ENCODE measurements around the gene FHL2.

FHL2 gene

GRCh38 chr2:105378921-105379383 lies 19.9 kb downstream of the FHL2 start:
- no peak for DNase-seq (ENCODE audit: low spot score)

GRCh38 chr2:105378276-105378840 lies 20.5 kb downstream of the FHL2 start:
- DNase-seq (ENCODE audit: low spot score): no peak

- no peak for DNase-seq (ENCODE audit: low spot score)
Observed at GRCh38 chr2:105377871-105378270, 21.0 kb downstream of the FHL2 start.

GRCh38 chr2:105376789-105377240 lies 22.0 kb downstream of the FHL2 start:
- no peak for DNase-seq (ENCODE audit: low spot score)

- no peak for DNase-seq (ENCODE audit: low spot score)
Observed at GRCh38 chr2:105376010-105376409, 22.8 kb downstream of the FHL2 start.

GRCh38 chr2:105375001-105375561 lies 23.8 kb downstream of the FHL2 start:
- no peak for DNase-seq (ENCODE audit: low spot score)

- no peak for DNase-seq (ENCODE audit: low spot score)
Observed at GRCh38 chr2:105373895-105374401, 24.9 kb downstream of the FHL2 start.

- DNase-seq (ENCODE audit: low spot score): no peak
Observed at GRCh38 chr2:105373344-105373781, 25.5 kb downstream of the FHL2 start.

- no peak for DNase-seq (ENCODE audit: low spot score)
Observed at GRCh38 chr2:105371810-105372209, 27.0 kb downstream of the FHL2 start.

- DNase-seq (ENCODE audit: low spot score): no peak
Observed at GRCh38 chr2:105371156-105371555, 27.7 kb downstream of the FHL2 start.

GRCh38 chr2:105369777-105370690 lies 28.8 kb downstream of the FHL2 start:
- DNase-seq (ENCODE audit: low spot score): peak; percentile 53

GRCh38 chr2:105368759-105369408 lies 30.0 kb downstream of the FHL2 start:
- no peak for DNase-seq (ENCODE audit: low spot score)

- no peak for DNase-seq (ENCODE audit: low spot score)
Observed at GRCh38 chr2:105365206-105365605, 33.6 kb downstream of the FHL2 start.

- DNase-seq (ENCODE audit: low spot score): no peak
Observed at GRCh38 chr2:105364436-105365139, 34.3 kb downstream of the FHL2 start.

GRCh38 chr2:105362862-105363591 lies 35.8 kb downstream of the FHL2 start:
- no peak for DNase-seq (ENCODE audit: low spot score)

- DNase-seq (ENCODE audit: low spot score): no peak
Observed at GRCh38 chr2:105361102-105361889, 37.6 kb downstream of the FHL2 start.

- no peak for DNase-seq (ENCODE audit: low spot score)
Observed at GRCh38 chr2:105358593-105358992, 40.3 kb downstream of the FHL2 start.

GRCh38 chr2:105357122-105357521 lies 41.7 kb downstream of the FHL2 start:
- DNase-seq (ENCODE audit: low spot score): no peak

GRCh38 chr2:105344704-105345345 lies 54.0 kb downstream of the FHL2 start:
- DNase-seq (ENCODE audit: low spot score): no peak

- no peak for DNase-seq (ENCODE audit: low spot score)
Observed at GRCh38 chr2:105339414-105339813, 59.4 kb downstream of the FHL2 start.
